Endothelial cell of umbilical vein (primary cell): ENCODE measurements around the gene ITGB1. TPM values are rescaled to one million over a fixed set of nuclear protein-coding genes. Genes with fewer than 3 reads are reported as not detected.
A peak's percentile ranks its signal among the peaks of the same experiment; 100 is the strongest.

Experiments used
- BruUV-seq: library from RNA; stranded (reverse); fragments of 400-500 nt; replicated peaks from 2 replicates; lab custom pipeline; 2021; lab: Mats Ljungman, UMichigan
- CTCF ChIA-PET: fragments of 300-600, 350-600 bp; sonication (Branson Sonifier 250); formaldehyde crosslinking; loops from one replicate; lab custom pipeline; 2021; ENCODE audit warnings: antibody characterized with exemption, inconsistent platforms; lab: Charles Lee
- POLR2A ChIA-PET: fragments of 300-600, 350-600 bp; sonication (Branson Sonifier 250); formaldehyde crosslinking; loops from one replicate; lab custom pipeline; 2021; ENCODE audit warnings: antibody characterized with exemption, inconsistent platforms; lab: Charles Lee
- DNase-seq: peaks from one replicate; pipeline ENCODE4 v3.0.0-alpha.2; 2011; ENCODE audit warnings: low read depth, low spot score
- FAIRE-seq: peaks from 2 replicates; lab custom pipeline; 2011; peaks lifted over from hg19 to GRCh38; lab: Jason Lieb, UNC
- H2AFZ ChIP-seq: 2 replicates; pipeline ENCODE4 v1.6.0; 2012; ENCODE audit warnings: low read depth, low read length, control low read depth, inconsistent platforms
- H3K27ac ChIP-seq: 2 replicates; pipeline ENCODE4 v1.5.1; 2011; ENCODE audit warnings: low read depth, mild to moderate bottlenecking, control low read depth, low read length, moderate library complexity; ENCODE audit not compliant: insufficient read depth
- H3K27me3 ChIP-seq, 2 experiments: 2 replicates each; pipeline versions ENCODE4 v1.6.0 to v1.6.1; 2011; ENCODE audit warnings: low read length in 2 of 2, mixed read lengths in 1 of 2; ENCODE audit not compliant: control insufficient read depth in 2 of 2, insufficient read depth in 2 of 2
- H3K36me3 ChIP-seq, 2 experiments: 2 replicates in 1 of 2; 3 replicates in 1 of 2; pipeline ENCODE4 v1.5.1; 2011; ENCODE audit warnings: low read length in 2 of 2, mild to moderate bottlenecking in 1 of 2, moderate library complexity in 1 of 2; ENCODE audit not compliant: control insufficient read depth in 2 of 2, insufficient read depth in 2 of 2; ENCODE audit errors: extremely low read depth in 1 of 2
- H3K4me1 ChIP-seq: 3 replicates; pipeline ENCODE4 v1.5.1; 2011; ENCODE audit warnings: mild to moderate bottlenecking, low read length; ENCODE audit not compliant: control insufficient read depth, insufficient read depth; ENCODE audit errors: extremely low read depth
- H3K4me2 ChIP-seq: 2 replicates; pipeline ENCODE4 v1.6.1; 2011; ENCODE audit warnings: low read length, control low read depth, mixed read lengths; ENCODE audit not compliant: insufficient read depth
- H3K4me3 ChIP-seq, 3 experiments: fragments of 200-600 bp in 1 of 3; sonication (generic), shearing (Covaris generic) in 1 of 3; replicated peaks in 1 of 3; 2 replicates each; pipeline ENCODE4 v1.5.1; 2011 to 2016; ENCODE audit warnings: control low read depth in 3 of 3, low read length in 3 of 3, mild to moderate bottlenecking in 2 of 3, inconsistent platforms in 1 of 3, low read depth in 1 of 3, moderate library complexity in 1 of 3; ENCODE audit not compliant: insufficient read depth in 1 of 3
- H3K79me2 ChIP-seq: 2 replicates; pipeline ENCODE4 v1.6.0; 2012; ENCODE audit warnings: low read length, inconsistent platforms; ENCODE audit not compliant: control insufficient read depth, insufficient read depth
- H3K9ac ChIP-seq: replicated peaks from 2 replicates; pipeline ENCODE3; 2011; ENCODE audit warnings: low read length, control low read depth; ENCODE audit not compliant: insufficient read depth; ENCODE audit errors: extremely low read depth
- H3K9me1 ChIP-seq: replicated peaks from 3 replicates; pipeline ENCODE4 v1.6.0; 2011; ENCODE audit warnings: mild to moderate bottlenecking, low read length; ENCODE audit not compliant: control insufficient read depth, insufficient read depth; ENCODE audit errors: extremely low read depth
- H3K9me3 ChIP-seq: replicated peaks from 2 replicates; pipeline ENCODE4 v1.5.1; 2012; ENCODE audit warnings: low read length, inconsistent platforms; ENCODE audit not compliant: control insufficient read depth, insufficient read depth
- H4K20me1 ChIP-seq: replicated peaks from 2 replicates; pipeline ENCODE3; 2011; ENCODE audit warnings: mild to moderate bottlenecking, low read length; ENCODE audit not compliant: control insufficient read depth, insufficient read depth; ENCODE audit errors: extremely low read depth
- CTCF ChIP-seq, 2 donors: IDR thresholded peaks; 1 replicate in 1 of 2; 2 replicates in 1 of 2; pipeline ENCODE4 v1.5.1; 2011; ENCODE audit warnings: low read length in 2 of 2, mild to moderate bottlenecking in 2 of 2, moderate library complexity in 2 of 2, control low read depth in 1 of 2, inconsistent platforms in 1 of 2, low read depth in 1 of 2; ENCODE audit not compliant: insufficient read depth in 1 of 2; ENCODE audit errors: extremely low read depth in 1 of 2
- EZH2 ChIP-seq: IDR thresholded peaks from 2 replicates; pipeline ENCODE4 v1.6.1; 2012; ENCODE audit warnings: borderline replicate concordance, low read depth, mild to moderate bottlenecking, moderate library complexity, low read length, inconsistent platforms; ENCODE audit not compliant: severe bottlenecking
- FOS ChIP-seq: IDR thresholded peaks from 2 replicates; pipeline ENCODE4 v1.6.1; 2011; ENCODE audit warnings: mild to moderate bottlenecking, low read length, moderate library complexity, borderline replicate concordance; ENCODE audit not compliant: insufficient read depth
- GATA2 ChIP-seq: IDR thresholded peaks from 2 replicates; pipeline ENCODE4 v1.7.0; 2011; ENCODE audit warnings: low read depth, mild to moderate bottlenecking, moderate library complexity, mixed read lengths, low read length; ENCODE audit not compliant: insufficient read length, insufficient read depth
- JUN ChIP-seq: IDR thresholded peaks from 2 replicates; pipeline ENCODE4 v1.6.1; 2011; ENCODE audit warnings: borderline replicate concordance, low read depth; ENCODE audit not compliant: insufficient read length, insufficient read depth
- MAX ChIP-seq: IDR thresholded peaks from 2 replicates; pipeline ENCODE4 v1.6.1; 2011; ENCODE audit not compliant: insufficient read depth, insufficient read length
- MYC ChIP-seq: IDR thresholded peaks from one replicate; pipeline ENCODE4 v1.6.1; 2011; ENCODE audit warnings: mild to moderate bottlenecking, low read depth, low read length
- POLR2A ChIP-seq: IDR thresholded peaks from 2 replicates; pipeline ENCODE4 v1.6.1; 2012; ENCODE audit warnings: low read depth, mild to moderate bottlenecking, control low read depth, low read length
- POLR2AphosphoS5 ChIP-seq: IDR thresholded peaks from 2 replicates; pipeline ENCODE4 v1.6.1; 2012; ENCODE audit warnings: low read depth, mild to moderate bottlenecking, control low read depth, low read length, moderate library complexity; ENCODE audit not compliant: insufficient read depth
- dilution Hi-C: fragments of 300-500 bp; cut with MboI; formaldehyde crosslinking; loops from one replicate; pipeline ENCODE4 v1.15.0; 2019; ENCODE audit warnings: low sequenced_read_pairs; ENCODE audit not compliant: extremely low pct_ligation_motif_present
- intact Hi-C: fragments of 100-400 bp; cut with micrococcal nuclease; formaldehyde crosslinking; loops from one replicate; pipeline ENCODE4 v1.10.0; 2022
- polyA plus RNA-seq, 4 experiments: library from polyadenylated mRNA; depleted of rRNA in 3 of 4; stranded (reverse) in 3 of 4; unstranded in 1 of 4; fragments of >200 nt; gene quantifications; 2 replicates each; pipeline versions ENCODE4 v1.2.1 to v1.2.3, GENCODE V29; 2011 to 2012; ENCODE audit warnings: missing spikeins in 1 of 4
- total RNA-seq: library from RNA; stranded (reverse); gene quantifications from 2 replicates; pipeline ENCODE4 v1.2.3, GENCODE V29; 2021

ITGB1 gene
- total and polyA plus RNA-seq, 2 donors (not counting 3 experiments of a cell fraction or from before 2014, with no cell fraction given), result 424 to 1,147 TPM

- DNase-seq (no peak), FAIRE-seq (no peak)
- TF ChIP-seq POLR2A, result no peak
- TF ChIP-seq MYC, result no peak
- TF ChIP-seq EZH2, result no peak
- TF ChIP-seq CTCF (IDR thresholded peaks at IDR 0.05; ENCODE audit: extremely low read depth in 1 of 2, insufficient read depth in 1 of 2, low read depth in 1 of 2, low read length in 2 of 2), result no peak
- TF ChIP-seq GATA2, result no peak
- no peak for TF ChIP-seq FOS
- TF ChIP-seq JUN, result no peak
- no peak for TF ChIP-seq MAX
- no peak for TF ChIP-seq POLR2AphosphoS5
- H3K27ac ChIP-seq, result no peak overlapping the region
- no peaks in the 10 kb centered on the region for H3K9me1 ChIP-seq
- H2AFZ ChIP-seq, result no peak overlapping the region
- peaks cover 63% of the 10 kb centered on the region for H3K4me1 ChIP-seq
- BruUV-seq, result no TSS peak
- H3K4me3 ChIP-seq, result no peak overlapping the region
- peaks cover 100% of the 10 kb centered on the region for H3K79me2 ChIP-seq
- no peaks in the 10 kb centered on the region for H3K9me3 ChIP-seq
- dilution Hi-C loops, result no loop called here
- POLR2A ChIA-PET, result interaction anchor here (1.6 to 2.3 kb wide), 3 partner anchors 9 to 28 kb away, joined by 4 to 7 read pairs (median 4); no protein-coding TSS in a partner anchor
- peak overlapping the region; percentile 99 for H3K4me2 ChIP-seq
- intact Hi-C loops, result no loop called here
- CTCF ChIA-PET, result interaction anchor here (0.6 to 2.1 kb wide), 5 partner anchors 8 to 56 kb away, joined by 3 to 12 read pairs (median 4); no protein-coding TSS in a partner anchor
- no peak overlapping the region for H3K9ac ChIP-seq
- H3K27me3 ChIP-seq, result no peaks in the 10 kb centered on the region
- peaks cover 46% of the 10 kb centered on the region for H4K20me1 ChIP-seq
- peaks cover 0 to 5% of the 10 kb centered on the region in 2 experiments for H3K36me3 ChIP-seq
These were observed 5.3 kb downstream of the ITGB1 start for GRCh38 chr10:32952541-32953276.
